ENCODE results near the gene CASZ1. TPM values are rescaled to one million over a fixed set of nuclear protein-coding genes. Genes with fewer than 3 reads are reported as not detected.

CASZ1 gene
- total RNA-seq, 3 donors from 2014 or later (not counting 1 experiment from before 2014, with no cell fraction given): 55.9 to 83.0 (median 70.6) TPM

- H3K4me1 Mint-ChIP-seq: no peaks in the 10 kb centered on the region
- Histone ChIP-seq H3K27me3 (ENCODE audit: control insufficient read depth, insufficient read depth, low read length) (no peaks in the 10 kb centered on the region), H3K4me1 (ENCODE audit: control insufficient read depth, insufficient read depth, low read length) (no peaks in the 10 kb centered on the region), H3K36me3 (ENCODE audit: control insufficient read depth, insufficient read depth, low read length) (peaks cover 14% of the 10 kb centered on the region), H3K27ac (ENCODE audit: low read length) (no peak overlapping the region), H3K9me3 (ENCODE audit: control insufficient read depth, insufficient read depth, low read length) (no peaks in the 10 kb centered on the region), H3K4me3 (ENCODE audit: low read length) (no peak overlapping the region)
- no peak for ATAC-seq
- no peak for DNase-seq
- H3K4me3 Mint-ChIP-seq: no peak overlapping the region
- no peak for TF ChIP-seq CTCF (IDR thresholded peaks at IDR 0.05)
- no peak overlapping the region for H3K27ac Mint-ChIP-seq
- no peaks in the 10 kb centered on the region for H3K27me3 Mint-ChIP-seq (ENCODE audit: low read depth in 2 of 2)
- H3K9me3 Mint-ChIP-seq: no peaks in the 10 kb centered on the region
- H3K36me3 Mint-ChIP-seq: no peaks in the 10 kb centered on the region
- 88% methylated on average over 38 of the region's 40 CpGs for WGBS (ENCODE audit: insufficient coverage)
- intact Hi-C loops (cut with micrococcal nuclease): no loop called here
These were observed 145.7 kb downstream of the CASZ1 start for GRCh38 chr1:10650556-10651388.

- Histone ChIP-seq H3K36me3 (ENCODE audit: control insufficient read depth, insufficient read depth, low read length) (peaks cover 12% of the 10 kb centered on the region), H3K27me3 (ENCODE audit: control insufficient read depth, insufficient read depth, low read length) (no peaks in the 10 kb centered on the region), H3K4me1 (ENCODE audit: control insufficient read depth, insufficient read depth, low read length) (no peaks in the 10 kb centered on the region), H3K9me3 (ENCODE audit: control insufficient read depth, insufficient read depth, low read length) (no peaks in the 10 kb centered on the region), H3K27ac (ENCODE audit: low read length) (no peak overlapping the region), H3K4me3 (ENCODE audit: low read length) (no peak overlapping the region)
- TF ChIP-seq CTCF (IDR thresholded peaks at IDR 0.05): no peak
- intact Hi-C loops (cut with micrococcal nuclease): no loop called here
- no peak overlapping the region for H3K27ac Mint-ChIP-seq
- 88% methylated on average over 30 of the region's 30 CpGs for WGBS (ENCODE audit: insufficient coverage)
- ATAC-seq: no peak
- no peaks in the 10 kb centered on the region for H3K36me3 Mint-ChIP-seq
- DNase-seq: no peak
- no peaks in the 10 kb centered on the region for H3K4me1 Mint-ChIP-seq
- no peaks in the 10 kb centered on the region for H3K27me3 Mint-ChIP-seq (ENCODE audit: low read depth in 2 of 2)
- no peak overlapping the region for H3K4me3 Mint-ChIP-seq
- H3K9me3 Mint-ChIP-seq: no peaks in the 10 kb centered on the region
These were observed 146.8 kb downstream of the CASZ1 start for GRCh38 chr1:10649517-10650201.

GRCh38 chr1:10648689-10649516 lies 147.5 kb downstream of the CASZ1 start:
- H3K4me1 ChIP-seq (ENCODE audit: control insufficient read depth, insufficient read depth, low read length): no peaks in the 10 kb centered on the region
- H3K4me3 ChIP-seq (ENCODE audit: low read length): no peak overlapping the region
- Mint-ChIP-seq H3K27me3 (ENCODE audit: low read depth in 2 of 2) (no peaks in the 10 kb centered on the region), H3K36me3 (no peaks in the 10 kb centered on the region), H3K9me3 (no peaks in the 10 kb centered on the region), H3K27ac (no peak overlapping the region), H3K4me1 (no peaks in the 10 kb centered on the region), H3K4me3 (no peak overlapping the region)
- H3K9me3 ChIP-seq (ENCODE audit: control insufficient read depth, insufficient read depth, low read length): no peaks in the 10 kb centered on the region
- no peak overlapping the region for H3K27ac ChIP-seq (ENCODE audit: low read length)
- no peak for DNase-seq
- intact Hi-C loops (cut with micrococcal nuclease): no loop called here
- no peak for ATAC-seq
- H3K36me3 ChIP-seq (ENCODE audit: control insufficient read depth, insufficient read depth, low read length): peaks cover 10% of the 10 kb centered on the region
- TF ChIP-seq CTCF (IDR thresholded peaks at IDR 0.05): no peak
- 92% methylated on average over 32 of the region's 32 CpGs for WGBS (ENCODE audit: insufficient coverage)
- H3K27me3 ChIP-seq (ENCODE audit: control insufficient read depth, insufficient read depth, low read length): no peaks in the 10 kb centered on the region
